DMS53 treated with DMSO at 0.1 percent for 48 hours (cell line): ENCODE data around the gene WEE2.
"Not testable (repeated sequence)": the region's sequence is repeated elsewhere in the genome, so short reads cannot be mapped to it uniquely, and the experiment has no call there.

Experiments
- DNase-seq: peaks from one replicate; lab custom pipeline; 2025; ENCODE audit not compliant: unreplicated experiment; lab: John Stamatoyannopoulos, UW

The WEE2 gene

GRCh38 chr7:141770083-141770583 lies 62.0 kb downstream of the WEE2 start:
- DNase-seq: not testable (repeated sequence)

- no peak for DNase-seq
These were observed 68.2 kb downstream of the WEE2 start, which contains the start of gene TAS2R4 for GRCh38 chr7:141776374-141776773. Gene TAS2R4 (plus strand): TSS chr7:141776674. CDS start chr7:141778489, 1,815 bp downstream.
